HG03342 (cell line): ENCODE results near the gene USP32.
"Not testable (repeated sequence)": the region's sequence is repeated elsewhere in the genome, so short reads cannot be mapped to it uniquely, and the experiment has no call there.

ENCODE experiments used
- ATAC-seq: cut with Tn5 transposase; IDR thresholded peaks from one replicate; pipeline ENCODE4 v1.9.1; 2021; ENCODE audit warnings: mild to moderate bottlenecking, moderate library complexity; ENCODE audit not compliant: unreplicated experiment

The USP32 gene

DNA sequence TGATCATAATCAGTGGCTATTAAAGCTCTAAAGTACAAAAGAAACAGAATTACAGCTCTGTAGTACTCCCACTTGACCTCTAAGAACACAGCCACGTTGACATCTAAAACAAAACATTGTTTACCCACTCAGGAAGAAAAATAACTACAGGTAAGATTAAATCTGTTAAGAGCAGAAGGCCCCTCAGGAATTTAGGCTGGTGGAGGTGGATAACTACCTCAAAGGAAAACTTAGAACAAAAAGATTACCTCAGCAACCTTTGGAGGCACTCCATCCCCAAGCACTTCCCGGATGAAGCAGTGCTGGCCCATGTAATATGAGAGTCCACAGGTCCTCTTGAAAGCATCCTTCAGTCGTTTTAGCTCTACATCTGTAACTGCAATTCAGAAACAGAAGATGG lies 46.7 kb downstream of the USP32 start:
- no peak for ATAC-seq

GRCh38 chr17:60342492-60342891 lies 49.4 kb downstream of the USP32 start:
- ATAC-seq: not testable (repeated sequence)

DNA sequence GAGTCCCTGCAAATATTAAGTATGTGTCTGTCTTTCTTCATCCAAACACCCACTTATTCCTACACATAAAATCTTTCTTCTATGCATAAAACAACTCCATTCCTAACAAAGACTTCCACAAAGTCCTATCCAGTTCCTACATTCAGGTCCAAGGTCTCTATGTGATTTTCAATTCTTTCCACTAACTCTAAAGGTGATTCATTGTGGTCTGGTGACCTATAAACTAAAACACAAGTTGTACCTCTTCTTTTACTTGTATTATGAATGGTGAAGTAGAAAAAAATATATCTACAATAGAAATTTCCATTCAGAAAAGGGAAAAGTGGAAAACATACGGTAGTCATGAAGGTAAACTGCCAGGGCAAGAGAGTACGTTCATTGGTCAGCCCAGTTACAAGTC lies 56.6 kb downstream of the USP32 start:
- no peak for ATAC-seq

DNA sequence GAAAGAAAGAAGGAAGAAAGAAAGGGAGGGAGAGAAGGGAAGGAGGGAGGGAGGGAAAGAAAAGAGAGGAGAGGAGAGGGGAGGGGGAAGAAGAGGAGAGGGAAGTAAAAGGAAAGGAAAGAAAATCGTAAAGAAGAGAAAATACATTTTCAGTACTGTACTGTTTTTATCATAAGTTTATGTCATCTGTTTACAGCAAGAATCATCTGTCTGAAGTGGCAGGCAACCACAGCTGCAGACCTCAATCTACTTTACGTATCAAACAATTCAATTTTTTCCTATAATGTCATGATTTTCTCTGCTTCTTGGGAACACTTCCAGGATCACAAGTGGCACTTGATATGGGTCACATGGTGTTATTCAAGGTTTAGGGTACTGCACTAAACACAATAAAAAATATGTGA lies 58.3 kb downstream of the USP32 start:
- ATAC-seq: no peak

GRCh38 chr17:60333072-60333471 lies 58.9 kb downstream of the USP32 start:
- not testable (repeated sequence) for ATAC-seq

GRCh38 chr17:60332574-60332973 lies 59.4 kb downstream of the USP32 start:
- ATAC-seq: no peak

GRCh38 chr17:60330731-60331130 lies 61.2 kb downstream of the USP32 start:
- no peak for ATAC-seq

DNA sequence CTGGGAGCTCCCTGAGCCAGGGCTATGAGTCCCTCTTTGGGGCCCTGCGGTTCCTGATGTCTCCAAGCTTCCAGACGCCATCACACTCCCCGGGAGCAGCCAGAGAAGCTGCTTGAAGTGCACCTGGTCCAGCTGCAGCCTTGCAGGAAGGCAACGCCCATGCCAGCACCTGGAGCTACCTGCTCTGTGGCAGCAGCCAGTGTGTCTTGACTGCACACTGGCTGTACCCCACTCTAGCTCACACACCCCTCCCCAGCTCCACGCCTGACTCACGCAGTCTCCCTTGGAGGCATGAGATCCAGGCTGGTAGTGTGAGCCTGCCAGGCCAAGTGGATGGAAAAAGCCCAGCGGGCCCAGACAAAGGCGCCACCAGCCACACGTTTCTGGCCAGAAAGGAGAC lies 63.3 kb downstream of the USP32 start:
- no peak for ATAC-seq

DNA sequence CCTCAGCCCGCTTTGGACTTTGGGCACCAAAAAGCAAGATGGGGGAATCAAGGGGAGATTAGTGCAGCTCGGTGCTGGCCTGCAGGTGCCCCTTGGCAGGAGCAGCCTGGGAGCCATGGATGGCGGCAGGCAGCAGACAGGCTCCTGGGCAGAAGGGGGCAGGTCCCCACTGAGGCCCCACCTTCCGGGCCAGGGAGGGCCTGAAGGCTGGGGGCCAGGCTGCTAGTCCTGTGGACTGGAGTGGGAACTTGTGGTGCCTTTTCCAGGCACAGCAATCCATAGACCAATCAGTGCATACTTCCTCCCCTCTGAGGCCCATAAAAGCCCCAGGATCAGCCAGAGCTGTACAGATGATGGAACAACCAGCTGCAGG lies 64.0 kb downstream of the USP32 start:
- no peak for ATAC-seq

- no peak for ATAC-seq
Observed at GRCh38 chr17:60327134-60327900, 64.6 kb downstream of the USP32 start.

DNA sequence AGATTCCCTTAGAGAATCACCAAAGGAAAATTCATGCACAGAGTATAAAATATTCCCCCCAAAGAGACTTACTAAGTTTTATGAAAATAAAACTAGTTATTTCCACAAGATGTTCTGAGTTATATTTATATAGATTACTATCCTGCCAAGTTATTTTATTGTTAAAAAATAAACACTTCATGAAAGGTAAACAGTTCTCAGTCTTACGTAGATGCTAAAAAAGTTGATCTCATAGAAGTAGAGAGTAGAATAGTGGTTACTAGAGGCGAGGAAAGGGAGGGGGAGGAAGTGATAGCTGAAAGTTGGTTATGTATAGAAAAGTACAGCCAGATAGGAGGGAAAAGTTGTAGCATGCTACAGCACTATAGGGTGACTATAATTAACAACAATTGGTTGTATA lies 65.2 kb downstream of the USP32 start:
- ATAC-seq: no peak

DNA sequence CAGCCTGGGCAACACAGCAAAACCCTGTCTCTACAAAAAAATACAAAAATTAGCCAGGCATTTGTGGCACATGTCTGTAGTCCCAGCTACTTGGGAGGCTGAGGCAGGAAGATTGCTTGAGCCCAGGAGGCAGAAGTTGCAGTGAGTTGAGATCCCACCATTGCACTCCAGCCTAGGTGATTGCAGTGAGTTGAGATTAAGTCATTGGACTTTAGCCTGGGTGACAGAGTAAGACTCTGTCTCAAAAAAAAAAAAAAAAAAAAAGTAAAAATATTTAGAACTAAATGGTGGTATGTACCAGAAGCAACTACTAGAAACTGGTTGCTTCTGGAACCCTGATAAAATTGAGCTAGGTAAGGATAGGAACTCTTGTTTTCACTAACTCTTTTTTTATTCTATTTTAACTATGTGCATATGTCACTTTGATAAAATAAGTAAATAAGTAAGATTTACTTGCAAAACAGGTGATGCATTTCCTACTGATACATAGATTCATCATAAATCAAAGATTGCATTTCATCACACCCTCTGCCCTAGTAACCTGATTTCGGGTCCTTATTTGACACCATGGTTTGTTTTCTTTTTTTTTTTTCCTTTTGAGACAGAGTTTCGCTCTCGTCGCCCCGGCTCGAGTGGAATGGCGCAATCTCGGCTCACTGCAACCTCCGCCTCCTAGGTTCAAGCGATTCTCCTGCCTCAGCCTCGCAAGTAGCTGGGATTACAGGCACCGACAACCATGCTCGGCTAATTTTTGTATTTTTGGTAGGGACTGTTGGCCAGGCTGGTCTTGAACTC lies 66.0 kb downstream of the USP32 start:
- no peak for ATAC-seq

GRCh38 chr17:60323754-60324153 lies 68.2 kb downstream of the USP32 start:
- ATAC-seq: no peak

DNA sequence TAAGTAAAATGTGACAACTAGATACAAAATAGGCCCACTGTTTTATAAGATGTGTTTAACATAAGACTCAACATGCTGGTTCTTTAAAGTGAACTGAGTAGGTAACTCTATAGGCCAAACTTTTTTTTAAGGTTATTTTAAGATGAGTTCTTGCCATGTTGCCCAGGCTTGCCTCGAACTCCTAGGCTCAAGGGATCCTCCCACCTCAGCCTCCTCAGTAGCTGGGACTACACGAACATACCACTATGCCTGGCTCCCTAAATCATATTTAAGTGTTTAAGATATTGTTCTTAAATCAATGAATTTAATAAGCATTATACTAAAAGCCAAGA lies 69.9 kb downstream of the USP32 start:
- no peak for ATAC-seq

GRCh38 chr17:60321336-60322055 lies 70.4 kb downstream of the USP32 start:
- no peak for ATAC-seq

DNA sequence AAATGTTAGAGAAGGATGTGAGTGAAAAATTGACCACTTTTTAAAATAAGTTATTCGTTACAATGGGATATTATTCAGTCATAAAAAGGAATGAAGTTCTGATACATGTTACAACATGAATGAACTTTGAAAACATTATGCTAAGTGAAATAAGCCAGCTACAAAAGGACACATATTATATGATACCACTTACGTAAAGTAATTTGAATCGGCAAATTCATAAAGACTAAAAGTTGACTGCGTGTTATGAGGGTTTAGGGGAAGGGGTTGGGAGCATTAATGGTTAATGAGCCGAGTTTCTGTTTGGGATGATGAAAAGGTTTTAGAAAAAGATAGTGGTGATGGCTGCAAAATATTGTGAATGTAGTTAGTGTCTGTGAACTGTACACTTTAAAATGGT lies 73.1 kb downstream of the USP32 start:
- ATAC-seq: no peak

DNA sequence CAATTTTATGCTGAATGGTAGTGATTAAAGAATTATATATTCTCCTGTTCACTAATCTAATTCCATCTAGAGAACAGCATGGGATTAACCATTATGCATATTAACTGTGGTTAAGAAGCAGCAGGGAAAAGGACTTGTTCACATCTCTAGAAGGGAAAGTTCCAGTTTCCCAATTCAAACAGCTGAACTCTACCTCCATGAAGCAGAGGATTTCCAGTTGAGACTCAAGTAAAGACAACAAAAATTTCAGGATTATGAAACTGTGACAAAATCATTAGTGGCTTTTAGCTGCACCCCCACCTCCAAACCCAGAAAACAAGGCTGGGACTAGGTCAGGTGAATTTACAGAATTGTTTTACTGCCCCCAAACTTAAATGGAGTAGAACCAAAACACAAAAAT lies 73.6 kb downstream of the USP32 start:
- ATAC-seq: no peak

- ATAC-seq: no peak
Observed at GRCh38 chr17:60315650-60316049, 76.3 kb downstream of the USP32 start.

- peak; percentile 48 for ATAC-seq
Observed at GRCh38 chr17:60314900-60315299, 77.0 kb downstream of the USP32 start.

DNA sequence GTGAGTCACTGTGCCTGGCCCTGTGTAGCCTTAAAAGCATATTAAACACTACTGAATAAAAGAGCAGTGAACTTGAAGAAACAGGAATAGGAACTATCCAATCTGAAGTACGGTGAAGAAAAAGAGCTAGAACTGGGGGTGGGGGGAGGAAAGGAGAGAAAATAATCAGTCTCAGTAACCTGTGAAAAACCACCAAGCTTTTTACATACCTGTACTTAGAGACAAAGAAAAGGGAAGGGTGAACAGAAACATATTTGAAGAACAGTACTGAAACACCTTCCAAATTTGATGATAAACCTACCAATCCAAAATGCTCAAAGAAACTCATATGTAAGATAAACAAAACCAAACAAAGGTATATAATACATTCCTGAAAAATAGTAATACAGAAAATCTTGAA lies 77.5 kb downstream of the USP32 start:
- ATAC-seq: peak; percentile 69

- no peak for ATAC-seq
Observed at GRCh38 chr17:60311936-60312335, 80.0 kb downstream of the USP32 start.

GRCh38 chr17:60311186-60311585 lies 80.7 kb downstream of the USP32 start:
- no peak for ATAC-seq
